GM19452 (cell line): ENCODE measurements around the gene EIF4A2.

Experiments
- ATAC-seq: cut with Tn5 transposase; IDR thresholded peaks from one replicate; pipeline ENCODE4 v1.9.1; 2021; ENCODE audit not compliant: unreplicated experiment

The EIF4A2 gene

GRCh38 chr3:186783058-186783730 is at the start of gene EIF4A2:
EIF4A2 (plus strand) TSS chr3:186783577; CDS start chr3:186783611, 34 bp downstream.
- peak; percentile 54 for ATAC-seq

- ATAC-seq, result no peak
These were observed 40.6 kb upstream of the EIF4A2 start for GRCh38 chr3:186742618-186743380.

- no peak for ATAC-seq
These were observed 39.7 kb upstream of the EIF4A2 start for GRCh38 chr3:186743666-186744065.

- no peak for ATAC-seq
These were observed 37.4 kb upstream of the EIF4A2 start for GRCh38 chr3:186746008-186746407.

GRCh38 chr3:186750316-186750715 is 33.1 kb upstream of the EIF4A2 start:
- no peak for ATAC-seq

DNA sequence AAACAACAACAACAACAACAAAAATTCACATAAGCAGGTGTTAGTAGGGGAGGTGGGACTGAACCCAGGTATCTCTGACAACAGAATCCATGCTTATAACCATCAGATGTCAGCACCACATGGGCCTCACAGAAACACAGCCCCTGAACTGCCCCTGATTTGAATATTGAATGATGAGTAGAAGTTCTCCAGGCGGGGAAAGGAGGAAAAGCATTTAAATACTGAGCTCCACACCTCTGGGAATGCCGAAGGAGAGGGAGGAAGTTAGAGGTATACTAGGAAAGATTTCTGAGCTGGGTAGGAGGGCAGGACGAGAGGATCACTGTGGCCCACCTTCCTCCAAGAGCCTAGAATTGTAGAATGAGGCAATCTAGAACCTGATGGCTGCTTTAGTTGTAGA is 31.9 kb upstream of the EIF4A2 start:
- no peak for ATAC-seq

DNA sequence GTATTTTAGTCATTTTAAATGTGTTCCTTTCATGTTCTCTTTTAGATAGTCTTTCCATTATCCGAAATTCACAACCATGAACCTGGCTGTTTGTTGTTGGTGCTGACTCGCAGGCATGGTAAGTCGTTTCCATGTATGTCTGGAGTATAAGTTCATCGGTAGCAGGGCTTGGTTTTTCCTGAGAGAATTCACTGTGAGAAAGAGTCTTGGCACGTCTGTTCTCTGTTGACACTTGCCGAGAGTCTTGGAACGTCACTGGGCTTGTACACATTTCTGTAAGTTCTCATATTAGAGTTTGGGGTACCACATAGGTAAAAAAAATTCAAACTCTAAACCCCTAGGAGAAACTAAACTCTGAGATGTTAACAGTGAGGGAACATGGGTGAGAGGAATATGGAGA is 29.4 kb upstream of the EIF4A2 start:
- no peak for ATAC-seq

DNA sequence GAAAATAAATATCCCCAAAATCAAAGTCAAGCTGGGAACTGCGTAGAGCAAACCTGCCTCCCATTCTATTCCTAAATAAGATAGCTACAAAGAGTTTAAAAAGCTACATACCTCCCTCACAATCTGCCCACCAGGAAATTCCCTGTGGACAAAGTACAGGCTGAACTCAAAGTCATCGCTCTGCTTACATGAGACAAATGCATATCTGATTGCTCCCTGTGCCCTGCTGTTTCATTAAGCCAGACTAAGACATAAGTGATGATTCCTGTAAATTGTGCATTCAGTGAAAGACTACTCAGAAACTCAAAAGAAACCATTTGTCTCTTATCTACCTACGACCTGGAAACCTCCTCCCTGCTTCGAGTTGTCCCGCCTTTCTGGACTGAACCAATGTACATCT is 28.5 kb upstream of the EIF4A2 start:
- no peak for ATAC-seq

GRCh38 chr3:186757214-186757613 is 26.2 kb upstream of the EIF4A2 start:
- no peak for ATAC-seq

- no peak for ATAC-seq
These were observed 25.6 kb upstream of the EIF4A2 start for GRCh38 chr3:186757686-186758220.

GRCh38 chr3:186759231-186759930 is 24.0 kb upstream of the EIF4A2 start:
- ATAC-seq, result no peak

DNA sequence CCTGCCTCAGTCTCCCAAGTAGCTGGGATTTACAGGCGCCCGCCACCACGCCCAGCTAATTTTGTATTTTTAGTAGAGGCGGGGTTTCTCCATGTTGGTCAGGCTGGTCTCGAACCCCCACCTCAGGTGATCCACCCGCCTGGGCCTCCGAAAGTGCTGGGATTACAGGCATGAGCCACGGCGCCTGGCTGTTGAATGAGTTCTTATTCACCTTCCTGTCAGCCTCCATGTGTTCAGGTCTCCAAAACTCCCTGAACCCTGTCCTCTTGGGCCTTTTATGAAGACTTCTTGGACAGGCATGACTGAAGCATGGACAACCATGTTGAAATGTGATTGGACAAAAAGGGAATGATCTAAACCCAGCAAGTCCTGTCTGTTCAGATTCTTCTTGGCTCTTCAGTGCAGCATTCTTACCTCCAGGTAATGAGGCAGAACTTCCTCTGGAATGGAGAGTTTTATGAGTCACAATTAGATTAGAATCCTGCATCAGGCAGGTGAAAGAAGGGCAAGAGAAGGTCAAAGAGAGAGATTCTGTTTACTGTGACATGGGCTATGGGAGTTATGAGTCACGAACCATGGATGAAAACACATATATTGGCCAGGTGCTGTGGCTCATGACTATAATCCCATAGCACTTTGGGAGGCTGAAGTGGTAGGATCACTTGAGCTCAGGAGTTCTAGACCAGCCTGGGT is 23.1 kb upstream of the EIF4A2 start:
- ATAC-seq, result no peak

GRCh38 chr3:186760897-186761447 is 22.4 kb upstream of the EIF4A2 start:
- ATAC-seq, result no peak

GRCh38 chr3:186772281-186772694 is 11.1 kb upstream of the EIF4A2 start:
- peak; percentile 27 for ATAC-seq

DNA sequence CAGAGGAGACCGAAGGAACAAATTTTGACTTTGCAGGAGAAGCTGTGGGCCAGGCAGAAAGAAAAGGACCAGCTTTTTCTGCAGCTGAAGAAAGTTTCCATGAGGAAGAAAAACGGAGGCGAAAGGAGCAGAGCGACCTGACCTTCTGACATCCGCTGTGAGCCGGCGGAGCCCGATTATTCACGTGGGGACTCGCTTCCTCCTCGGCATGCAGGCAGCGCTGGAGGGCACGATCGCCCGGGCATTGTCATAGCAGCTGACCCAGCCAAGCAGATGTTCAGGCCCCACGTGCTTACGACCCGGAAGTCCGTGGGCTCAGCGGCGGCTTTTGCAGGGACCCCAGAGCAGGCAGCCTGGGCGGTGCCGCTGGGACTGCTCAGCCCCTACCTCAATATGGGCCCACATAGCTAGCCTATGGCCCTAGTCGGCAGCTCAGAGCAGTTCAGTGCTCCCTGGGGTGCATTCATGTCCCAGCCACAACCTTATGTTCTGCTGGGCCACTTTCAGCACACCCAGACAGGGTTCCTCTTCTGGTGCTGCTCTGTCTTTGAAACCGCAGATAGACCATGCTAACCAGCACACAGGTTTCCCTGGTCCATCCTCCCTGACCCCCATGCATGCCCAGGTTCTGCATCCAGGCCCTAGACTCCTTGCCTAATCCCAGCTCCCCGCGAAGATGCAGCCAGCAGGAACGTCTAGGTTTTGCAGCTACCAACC is 10.5 kb upstream of the EIF4A2 start:
- ATAC-seq, result peak; percentile 87

DNA sequence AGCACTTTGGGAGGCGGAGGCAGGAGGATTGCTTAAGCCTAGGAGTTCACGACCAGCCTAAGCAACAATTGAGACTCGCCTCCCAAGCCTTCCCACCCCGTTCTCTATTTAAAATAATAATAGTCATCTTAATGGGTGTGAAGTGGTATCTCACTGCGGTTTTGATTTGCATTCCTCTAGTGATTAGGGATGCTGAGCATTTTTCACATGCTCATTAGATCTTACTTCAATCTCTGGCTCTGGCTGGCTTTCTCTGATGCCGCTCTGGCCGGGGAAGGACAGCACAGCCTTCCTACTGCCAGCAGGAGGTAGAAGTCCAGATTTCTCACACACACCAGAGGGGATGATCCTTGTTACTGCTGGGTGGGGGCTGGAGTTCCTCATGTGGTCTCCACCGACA is 7.4 kb upstream of the EIF4A2 start:
- no peak for ATAC-seq

GRCh38 chr3:186779204-186779603 is 4.2 kb upstream of the EIF4A2 start:
- no peak for ATAC-seq

DNA sequence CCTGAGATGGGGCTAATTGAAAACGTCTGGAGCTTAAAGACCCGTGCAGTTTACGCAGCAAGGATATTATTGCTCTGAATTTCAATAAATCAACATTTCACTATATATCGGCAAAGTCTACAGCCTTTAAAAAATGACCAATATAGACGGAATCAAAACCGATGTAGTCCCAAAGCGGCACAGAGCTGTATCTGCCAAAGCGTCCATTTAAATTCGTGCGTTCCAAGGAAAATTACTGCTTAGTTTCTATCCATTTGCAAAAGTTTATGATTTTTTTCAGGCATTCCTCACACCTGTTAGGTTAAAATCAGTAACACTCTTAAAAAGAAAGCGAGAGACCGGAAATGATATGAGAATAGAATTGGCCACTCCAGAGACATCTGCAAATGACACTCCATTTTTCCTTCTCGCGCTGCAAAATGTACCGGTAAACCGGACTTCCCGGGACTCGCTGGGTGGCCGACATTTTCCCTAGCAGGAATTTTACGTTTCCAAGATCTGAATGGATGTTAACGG is 777 bp upstream of the EIF4A2 start:
- peak; percentile 25 for ATAC-seq

GRCh38 chr3:186783731-186784515 is 546 bp downstream of the EIF4A2 start:
- ATAC-seq, result peak; percentile 65
